ENCODE measurements around the gene HDDC3.
"Not testable (repeated sequence)": the region's sequence is repeated elsewhere in the genome, so short reads cannot be mapped to it uniquely, and the experiment has no call there.

The HDDC3 gene

DNA sequence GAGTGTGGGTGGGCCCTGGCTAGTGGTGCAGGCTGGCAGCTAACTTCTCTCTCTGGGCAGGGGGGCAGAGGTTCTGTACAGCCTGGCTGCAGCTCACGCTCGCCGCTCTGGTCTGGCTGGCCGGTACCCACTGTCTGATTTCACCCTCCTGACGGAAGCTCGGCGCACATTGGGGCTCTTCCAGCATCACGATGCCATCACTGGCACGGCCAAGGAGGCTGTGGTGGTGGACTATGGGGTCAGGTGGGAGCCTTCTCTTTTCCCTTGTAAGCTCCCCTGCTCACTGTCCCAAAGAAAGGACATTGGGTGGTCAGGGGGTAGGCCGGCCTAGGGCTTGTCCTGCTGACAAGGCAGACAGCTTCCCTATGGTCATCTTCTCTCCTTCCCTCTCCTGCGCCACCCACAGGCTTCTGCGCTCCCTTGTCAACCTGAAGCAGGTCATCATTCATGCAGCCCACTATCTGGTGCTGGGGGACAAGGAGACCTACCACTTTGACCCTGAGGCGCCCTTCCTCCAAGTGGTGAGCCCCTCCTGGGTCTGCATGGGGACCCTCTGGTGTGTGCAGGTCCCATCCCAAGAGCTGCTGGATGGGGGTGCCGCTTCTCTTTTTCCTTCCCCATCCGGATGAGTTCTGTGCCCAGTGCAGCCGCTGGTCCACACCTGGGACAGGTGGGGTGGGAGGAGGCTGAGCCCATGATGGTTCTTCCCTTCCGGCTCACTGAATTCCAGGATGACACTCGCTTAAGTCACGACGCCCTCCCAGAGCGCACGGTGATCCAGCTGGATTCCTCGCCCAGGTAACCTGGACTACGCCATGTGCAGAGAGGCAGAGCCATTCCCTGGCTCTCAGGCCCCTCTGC lies 21.7 kb downstream of the HDDC3 start:
- no peak for DNase-seq (ENCODE audit: low read depth in 2 of 3, low spot score in 2 of 3)

DNA sequence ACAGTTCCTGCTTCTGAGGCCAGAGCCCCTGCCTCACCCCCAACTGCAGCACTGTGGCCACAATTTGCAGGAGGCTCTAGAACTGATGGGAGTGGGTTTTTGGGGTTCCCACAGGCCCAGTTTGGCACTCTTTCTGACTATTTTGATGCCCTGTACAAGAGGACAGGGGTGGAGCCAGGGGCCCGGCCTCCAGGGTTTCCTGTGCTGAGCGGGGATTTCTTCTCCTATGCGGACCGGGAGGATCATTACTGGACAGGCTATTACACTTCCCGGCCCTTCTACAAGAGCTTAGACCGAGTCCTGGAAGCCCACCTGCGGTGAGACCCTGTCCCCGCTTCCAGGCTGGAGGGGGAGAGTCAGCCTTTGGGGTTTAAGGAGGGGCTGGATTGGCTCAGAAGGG lies 22.4 kb downstream of the HDDC3 start:
- no peak for DNase-seq (ENCODE audit: low read depth in 2 of 3, low spot score in 2 of 3)

DNA sequence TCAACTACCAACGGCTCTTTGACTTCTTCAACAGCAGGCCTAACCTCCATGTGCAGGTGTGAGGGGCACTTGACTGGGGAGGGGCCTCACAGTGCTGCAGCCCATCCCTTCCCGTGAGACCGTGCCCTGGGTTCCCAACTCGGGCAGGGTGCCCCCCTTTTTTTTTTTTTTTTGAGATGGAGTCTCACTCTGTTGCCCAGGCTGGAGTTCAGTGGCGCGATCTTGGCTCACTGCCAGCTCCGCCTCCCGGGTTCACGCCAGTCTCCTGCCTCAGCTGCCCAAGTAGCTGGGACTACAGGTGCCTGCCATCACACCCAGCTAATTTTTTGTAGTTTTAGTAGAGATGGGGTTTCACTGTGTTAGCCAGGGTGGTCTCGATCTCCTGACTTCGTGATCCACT lies 22.9 kb downstream of the HDDC3 start:
- not testable (repeated sequence) for DNase-seq (ENCODE audit: low read depth in 2 of 3, low spot score in 2 of 3)

DNA sequence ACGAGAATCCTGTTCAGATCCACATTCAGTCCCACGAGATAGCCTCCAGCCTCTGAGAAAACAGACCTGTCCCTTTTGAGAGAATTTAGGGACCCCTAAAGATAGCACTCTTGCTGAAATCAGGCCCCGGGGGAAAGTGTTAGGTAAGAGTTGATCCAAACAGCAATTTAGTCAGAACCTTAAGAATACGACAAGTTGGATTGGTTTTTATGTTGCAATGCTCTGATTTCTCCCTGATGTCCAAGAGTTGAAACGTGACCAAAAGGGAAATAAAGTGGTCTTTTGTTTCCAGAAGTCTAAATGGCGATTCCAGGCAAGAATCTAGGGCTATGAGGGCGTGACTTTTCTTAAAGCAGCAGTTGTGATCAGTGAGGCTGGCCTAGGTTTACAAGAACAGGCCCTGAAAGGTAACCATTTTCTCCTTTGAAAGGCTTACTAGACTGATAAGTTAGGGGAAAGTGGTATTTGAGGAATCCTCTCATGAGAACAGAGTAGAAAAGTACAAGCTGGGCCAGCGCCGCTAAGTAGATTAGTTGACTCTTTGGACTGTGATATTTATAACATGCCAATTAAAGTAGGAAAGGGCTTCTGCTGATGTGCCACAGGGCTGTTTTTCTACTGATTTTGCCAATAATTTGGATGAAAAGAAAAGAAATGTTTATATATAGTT lies 24.4 kb downstream of the HDDC3 start:
- DNase-seq (ENCODE audit: low read depth in 2 of 3, low spot score in 2 of 3), result no peak

DNA sequence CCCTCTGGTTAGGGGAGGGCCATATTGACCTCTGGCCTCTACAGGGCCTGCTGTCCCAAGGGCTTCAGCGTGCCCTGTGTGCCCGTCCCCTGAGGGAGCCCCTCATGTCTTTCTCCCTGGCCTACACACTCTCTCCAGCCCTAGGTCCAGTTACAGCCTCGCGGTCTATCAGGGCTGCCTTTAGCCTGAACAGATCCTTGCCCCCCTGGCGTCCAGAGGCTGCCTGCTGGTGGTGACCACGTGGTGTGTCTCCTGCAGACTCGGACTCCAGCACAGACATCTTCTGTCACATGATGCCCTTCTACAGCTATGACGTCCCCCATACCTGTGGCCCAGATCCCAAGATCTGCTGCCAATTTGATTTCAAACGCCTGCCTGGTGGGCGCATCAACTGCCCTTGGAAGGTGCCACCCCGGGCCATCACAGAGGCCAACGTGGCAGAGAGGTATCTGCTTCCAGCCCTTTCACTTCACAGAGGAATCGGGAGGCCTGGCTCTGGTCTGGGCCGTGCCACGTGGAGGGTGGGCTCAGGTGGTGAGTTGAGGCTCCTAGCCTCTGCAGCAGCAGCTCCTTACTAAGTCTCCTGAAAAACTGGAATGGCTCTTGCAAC lies 25.2 kb downstream of the HDDC3 start:
- no peak for DNase-seq (ENCODE audit: low read depth in 2 of 3, low spot score in 2 of 3)

DNA sequence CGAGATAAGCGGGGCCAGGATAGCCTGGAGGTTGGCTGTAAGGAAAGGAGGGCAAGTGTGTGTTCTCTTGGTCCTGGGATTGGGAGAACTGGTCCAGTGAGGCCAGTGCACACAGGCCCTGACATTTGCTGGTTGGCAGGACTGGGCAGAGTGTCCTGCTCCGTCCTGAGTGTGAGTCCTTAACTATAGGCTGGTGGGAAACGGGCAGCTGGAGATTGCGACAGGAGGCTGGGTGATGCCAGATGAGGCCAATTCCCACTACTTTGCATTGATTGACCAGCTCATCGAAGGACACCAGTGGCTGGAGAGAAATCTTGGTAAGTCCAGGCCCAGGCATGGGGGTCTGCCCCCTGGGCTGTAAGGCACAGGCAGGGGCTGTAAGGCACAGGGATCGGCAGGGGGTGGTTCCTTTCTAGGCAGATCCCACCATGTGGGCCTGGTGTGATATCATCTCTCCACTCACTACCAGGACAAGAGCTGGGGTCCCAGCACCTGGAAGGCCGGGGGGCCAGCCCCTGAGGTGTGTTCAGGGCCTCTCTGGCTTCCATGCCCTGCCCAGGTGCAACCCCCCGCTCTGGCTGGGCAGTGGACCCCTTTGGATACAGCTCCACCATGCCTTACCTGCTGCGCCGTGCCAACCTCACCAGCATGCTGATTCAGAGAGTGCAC lies 26.0 kb downstream of the HDDC3 start:
- no peak for DNase-seq (ENCODE audit: low read depth in 2 of 3, low spot score in 2 of 3)

DNA sequence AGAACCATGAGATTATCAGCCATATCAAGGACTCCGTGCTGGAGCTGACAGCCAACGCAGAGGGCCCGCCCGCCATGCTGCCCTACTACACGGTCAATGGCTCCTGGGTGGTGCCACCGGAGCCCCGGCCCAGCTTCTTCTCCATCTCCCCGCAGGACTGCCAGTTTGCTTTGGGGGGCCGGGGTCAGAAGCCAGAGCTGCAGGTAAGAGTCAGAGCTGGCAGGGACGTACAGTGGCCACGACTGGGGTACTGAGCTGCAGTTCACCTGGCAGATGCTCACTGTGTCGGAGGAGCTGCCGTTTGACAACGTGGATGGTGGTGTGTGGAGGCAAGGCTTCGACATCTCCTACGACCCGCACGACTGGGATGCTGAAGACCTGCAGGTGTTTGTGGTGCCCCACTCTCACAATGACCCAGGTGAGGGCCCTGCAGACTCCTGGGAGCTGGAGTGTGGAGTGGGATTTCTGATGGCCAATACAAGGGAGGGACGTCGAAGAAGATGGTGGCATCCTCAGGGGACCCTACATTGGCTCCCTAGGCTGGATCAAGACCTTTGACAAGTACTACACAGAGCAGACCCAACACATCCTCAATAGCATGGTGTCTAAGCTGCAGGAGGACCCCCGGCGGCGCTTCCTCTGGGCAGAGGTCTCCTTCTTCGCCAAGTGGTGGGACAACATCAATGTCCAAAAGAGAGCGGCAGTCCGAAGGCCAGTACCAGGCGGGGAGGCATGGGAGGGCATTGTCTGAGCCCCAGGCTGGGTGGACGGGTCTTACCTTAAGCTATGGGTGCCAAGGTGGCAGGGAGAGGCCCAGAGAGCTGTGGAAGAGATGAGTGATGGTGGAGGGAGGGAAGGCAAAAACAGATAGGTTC lies 26.8 kb downstream of the HDDC3 start:
- DNase-seq (ENCODE audit: low read depth in 2 of 3, low spot score in 2 of 3), result no peak

DNA sequence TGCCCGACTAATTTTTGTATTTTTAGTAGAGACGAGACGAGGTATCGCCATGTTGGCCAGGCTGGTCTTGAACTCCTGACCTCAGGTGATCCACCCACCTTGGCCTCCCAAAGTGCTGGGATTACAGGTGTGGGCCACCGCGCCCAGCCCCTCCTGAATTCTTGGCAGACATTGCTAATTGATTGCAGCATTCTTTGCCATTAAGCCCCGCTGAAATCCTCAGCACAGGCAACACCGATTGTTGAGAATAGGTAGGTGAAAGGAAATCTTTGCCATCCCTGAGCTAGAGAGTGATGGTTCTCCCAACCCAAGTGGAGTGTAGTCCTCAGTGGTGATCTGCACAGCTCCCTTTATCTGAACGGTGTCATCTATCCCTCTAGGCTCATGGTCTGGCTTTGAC lies 27.6 kb downstream of the HDDC3 start:
- no peak for DNase-seq (ENCODE audit: low read depth in 2 of 3, low spot score in 2 of 3)

DNA sequence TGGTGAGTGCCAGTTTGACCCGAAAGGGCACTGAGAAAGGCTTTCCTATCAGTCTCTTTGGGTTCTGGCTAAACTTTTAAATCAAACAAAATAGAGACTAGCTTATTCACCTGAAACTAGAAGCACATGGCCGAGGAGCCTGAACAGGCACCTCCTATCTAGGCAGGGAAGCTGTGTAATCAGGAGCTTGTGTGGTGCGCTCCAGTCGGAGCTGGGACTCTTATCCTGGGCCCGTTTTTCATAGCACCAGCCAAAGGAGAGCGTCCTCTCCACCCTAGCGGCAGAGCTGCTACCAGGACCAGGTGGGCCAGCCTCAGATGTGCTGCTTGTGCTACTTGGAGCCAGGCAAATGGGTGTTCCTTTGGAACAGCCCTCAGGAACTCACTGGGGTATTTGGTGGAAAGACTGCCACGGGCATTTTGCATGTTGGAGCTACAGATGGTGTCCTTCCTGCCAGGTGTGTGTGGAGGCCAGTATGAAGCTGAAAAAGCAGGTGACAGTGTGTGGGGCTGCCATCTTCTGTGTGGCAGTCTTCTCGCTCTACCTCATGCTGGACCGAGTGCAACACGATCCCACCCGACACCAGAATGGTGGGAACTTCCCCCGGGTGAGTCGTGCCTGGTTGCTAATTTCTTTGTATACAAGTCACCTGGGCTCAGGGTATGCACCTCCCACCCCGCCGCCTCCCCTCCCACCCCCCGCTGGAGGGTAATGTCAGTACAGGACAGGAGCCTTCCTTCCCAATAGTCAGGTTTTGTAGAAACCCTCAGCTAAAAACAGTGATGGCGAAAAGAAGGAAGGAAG lies 28.4 kb downstream of the HDDC3 start:
- DNase-seq (ENCODE audit: low read depth in 2 of 3, low spot score in 2 of 3), result no peak

DNA sequence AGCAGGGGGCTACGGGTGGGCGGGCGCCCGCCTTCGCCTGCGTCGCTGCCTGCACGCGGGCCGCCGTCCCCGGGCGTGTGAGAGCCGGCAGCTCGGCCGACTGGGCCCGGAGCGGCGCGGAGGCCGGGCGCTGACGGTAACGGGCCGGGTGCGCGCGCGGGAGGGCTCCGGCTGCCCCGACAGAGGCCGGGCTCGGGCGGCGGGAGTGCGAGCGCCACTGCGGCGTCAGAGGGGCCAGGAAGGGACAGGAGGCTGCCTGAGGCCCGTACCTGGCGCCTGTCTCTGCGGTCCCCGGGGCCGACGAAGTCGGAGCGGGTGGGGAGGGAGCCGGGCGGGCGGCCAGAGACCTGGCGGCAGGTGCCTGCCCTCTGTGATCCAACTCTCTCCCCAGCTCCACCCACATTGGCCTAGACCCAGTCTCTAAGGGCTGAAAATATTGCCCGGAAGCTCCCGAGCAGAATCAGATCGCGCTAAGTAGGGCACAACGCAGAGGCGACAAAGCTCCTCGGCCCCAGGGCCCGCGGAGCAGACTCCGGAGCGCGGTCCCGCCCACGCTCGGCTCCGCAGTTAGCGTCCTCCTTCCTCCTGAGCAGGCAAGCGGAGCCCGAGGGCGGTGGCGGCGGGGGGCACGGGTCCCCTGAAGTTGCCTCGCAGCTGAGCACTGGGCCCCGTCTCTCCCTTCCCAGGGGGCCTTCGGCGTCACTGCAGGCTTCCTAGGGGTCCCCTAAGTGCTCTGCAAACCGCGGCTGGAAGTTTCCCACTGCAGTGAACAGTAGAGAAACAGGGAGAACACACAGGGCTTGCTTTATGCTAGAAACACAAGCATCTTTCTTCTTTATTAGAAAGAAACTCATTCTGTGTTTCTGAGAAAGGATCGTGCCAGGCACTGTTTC lies 29.3 kb downstream of the HDDC3 start, which contains the start of gene MAN2A2:
Gene MAN2A2, plus strand, starts transcription at position 463 of the 893 bp plus-strand sequence. CDS start 906 bp downstream, outside the sequence.
- DNase-seq (ENCODE audit: low read depth in 2 of 3, low spot score in 2 of 3), result peak; percentile 60 to 71 (median 62)

DNA sequence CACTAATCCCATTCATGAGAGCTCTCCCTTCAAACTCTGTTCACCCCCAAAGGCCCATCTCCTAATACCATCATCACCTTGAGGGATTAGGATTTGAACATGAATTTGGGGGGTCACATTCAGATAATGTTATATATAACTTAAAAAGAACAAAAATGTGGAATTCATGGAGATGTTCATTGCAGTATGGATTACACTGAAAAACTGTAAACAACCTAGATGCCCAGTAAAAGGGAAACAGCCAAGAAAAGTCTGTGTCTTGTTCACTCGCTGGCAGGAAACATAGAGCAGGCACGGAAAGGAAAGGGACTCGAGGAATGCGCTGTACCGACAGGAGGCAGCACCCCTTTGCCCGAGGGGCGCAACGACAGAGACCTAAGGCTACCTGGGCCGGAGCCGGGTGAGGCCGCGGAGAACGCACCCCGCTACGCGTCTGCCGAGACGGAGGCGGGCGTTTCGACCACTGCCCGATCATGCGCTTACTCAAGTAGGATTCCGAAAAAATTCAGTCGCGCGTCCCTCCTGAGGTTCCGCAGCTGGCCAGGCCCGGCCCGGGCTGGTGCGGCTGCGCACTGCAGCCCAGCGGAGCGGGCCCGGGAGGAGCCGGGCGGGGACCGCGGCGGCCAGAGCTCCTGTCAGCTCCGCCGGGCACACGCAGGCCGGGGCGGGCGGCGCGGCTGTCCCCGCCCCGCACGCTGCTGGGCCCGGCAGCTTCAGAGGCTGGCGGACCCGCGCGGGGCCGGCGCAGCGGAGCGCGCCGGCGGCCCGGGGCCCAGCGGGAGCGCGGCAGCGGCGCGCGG lies 30.1 kb downstream of the HDDC3 start:
- peak; percentile 52 to 63 (median 61) for DNase-seq (ENCODE audit: low read depth in 2 of 3, low spot score in 2 of 3)

DNA sequence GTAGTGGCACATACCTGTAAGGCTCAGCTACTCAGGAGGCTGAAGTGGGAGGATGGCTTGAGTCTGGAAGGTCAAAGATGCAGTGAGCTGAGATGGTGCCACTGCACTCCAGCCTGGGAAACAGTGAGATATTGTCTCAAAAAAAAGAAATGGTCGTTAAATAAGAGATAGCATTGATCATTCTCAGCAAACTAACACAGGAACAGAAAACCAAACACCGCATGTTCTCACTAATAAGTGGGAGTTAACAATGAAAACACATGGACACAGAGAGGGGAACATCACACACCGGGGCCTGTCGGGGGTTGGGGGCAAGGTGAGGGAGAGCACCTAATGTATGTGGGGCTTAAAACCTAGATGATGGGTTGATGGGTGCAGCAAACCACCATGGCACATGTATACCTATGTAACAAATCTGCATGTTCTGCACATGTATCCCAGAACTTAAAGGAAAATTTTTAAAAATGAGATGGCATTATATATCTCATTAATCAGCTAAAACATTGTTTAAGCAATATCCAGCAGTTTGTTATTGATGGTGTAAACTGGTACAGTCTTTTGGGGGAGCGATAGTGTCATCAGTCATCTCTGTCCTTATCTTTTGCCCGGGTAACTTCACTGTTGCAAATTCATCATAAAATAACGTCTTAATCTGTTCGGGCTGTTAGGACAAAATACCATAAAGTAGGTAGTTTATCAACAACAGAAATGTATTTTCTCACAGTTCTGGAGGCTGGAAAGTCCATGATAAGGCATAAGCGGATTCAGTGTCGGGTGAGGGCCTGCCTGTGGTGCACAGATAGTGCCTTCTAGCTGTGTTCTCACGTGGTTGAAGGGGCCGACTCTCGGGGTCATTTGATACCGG lies 30.9 kb downstream of the HDDC3 start:
- no peak for DNase-seq (ENCODE audit: low read depth in 2 of 3, low spot score in 2 of 3)

DNA sequence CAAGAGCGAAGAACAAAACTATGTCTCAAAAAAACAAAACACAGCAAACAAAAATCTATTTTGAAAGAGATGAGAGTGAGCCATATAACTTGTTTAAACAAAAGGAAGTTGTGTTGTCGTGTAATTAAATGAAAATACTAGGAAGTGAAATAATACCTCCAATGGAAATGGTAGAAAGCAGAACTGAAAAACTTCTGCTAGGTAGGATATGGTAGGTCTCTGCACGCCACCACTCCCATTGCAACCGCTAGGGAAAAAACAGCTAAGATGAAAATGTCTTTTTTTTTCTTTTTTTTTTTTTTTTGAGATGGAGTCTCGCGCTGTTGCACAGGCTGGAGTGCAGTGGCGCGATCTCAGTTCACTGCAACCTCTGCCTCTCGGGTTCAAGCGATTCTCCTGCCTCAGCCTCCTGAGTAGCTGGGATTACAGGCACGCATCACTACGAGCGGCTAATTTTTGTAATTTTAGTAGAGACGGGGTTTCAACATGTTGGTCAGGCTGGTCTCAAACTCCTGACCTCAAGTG lies 35.2 kb downstream of the HDDC3 start:
- DNase-seq (ENCODE audit: low read depth in 2 of 3, low spot score in 2 of 3), result not testable (repeated sequence)

DNA sequence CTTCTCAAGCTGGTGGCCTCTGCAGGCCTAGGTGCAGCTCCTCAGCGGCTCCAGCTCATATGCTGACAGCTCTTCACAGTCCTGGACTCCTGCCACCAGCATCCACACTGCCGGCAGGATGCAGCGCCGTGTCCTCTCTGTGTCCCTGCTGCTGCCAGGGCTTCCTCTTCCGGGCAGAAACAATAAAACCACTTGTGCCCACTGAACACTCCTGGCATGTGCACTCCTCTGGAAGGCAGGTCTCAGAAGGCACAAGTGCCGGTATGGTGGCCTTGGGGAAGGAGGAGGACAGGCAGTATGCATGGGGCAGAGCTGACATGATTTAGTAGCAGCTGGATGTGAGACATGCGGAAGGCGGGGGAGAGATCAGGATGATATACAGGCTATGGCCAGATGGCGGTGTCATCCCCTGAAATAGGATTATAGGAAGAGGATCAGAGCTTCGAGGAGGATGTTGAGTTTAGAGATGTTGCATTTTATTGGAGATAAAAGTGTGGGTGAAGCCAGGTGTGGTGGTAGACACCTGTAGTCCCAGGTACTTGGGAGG lies 36.7 kb downstream of the HDDC3 start:
- no peak for DNase-seq (ENCODE audit: low read depth in 2 of 3, low spot score in 2 of 3)

DNA sequence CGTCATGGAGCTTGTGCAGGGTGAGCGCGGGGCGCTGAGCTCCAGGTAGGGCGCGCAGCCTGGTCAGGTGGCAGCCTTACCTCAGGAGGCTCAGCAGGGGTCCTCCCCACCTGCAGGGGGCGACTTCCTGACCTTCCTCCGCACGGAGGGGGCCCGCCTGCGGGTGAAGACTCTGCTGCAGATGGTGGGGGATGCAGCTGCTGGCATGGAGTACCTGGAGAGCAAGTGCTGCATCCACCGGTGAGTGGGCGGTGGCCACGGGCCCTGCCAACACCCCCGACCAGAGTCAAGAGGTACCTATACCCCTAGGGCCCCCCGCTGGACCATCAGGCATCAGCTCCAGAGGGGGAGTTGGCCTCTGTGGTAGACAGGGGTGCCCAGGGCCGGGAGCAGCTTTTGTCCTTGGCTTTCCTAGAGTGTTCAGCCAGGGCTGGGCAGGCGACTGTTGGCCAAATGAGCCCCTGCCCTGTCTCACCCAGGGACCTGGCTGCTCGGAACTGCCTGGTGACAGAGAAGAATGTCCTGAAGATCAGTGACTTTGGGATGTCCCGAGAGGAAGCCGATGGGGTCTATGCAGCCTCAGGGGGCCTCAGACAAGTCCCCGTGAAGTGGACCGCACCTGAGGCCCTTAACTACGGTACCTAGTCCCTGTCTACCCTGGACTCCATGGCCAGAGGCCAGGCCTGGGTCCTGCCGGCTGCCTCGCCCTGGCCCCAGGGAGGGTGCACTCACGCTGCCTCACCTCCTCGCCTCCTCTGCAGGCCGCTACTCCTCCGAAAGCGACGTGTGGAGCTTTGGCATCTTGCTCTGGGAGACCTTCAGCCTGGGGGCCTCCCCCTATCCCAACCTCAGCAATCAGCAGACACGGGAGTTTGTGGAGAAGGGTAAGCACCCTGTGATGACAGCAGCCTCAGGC lies 38.9 kb downstream of the HDDC3 start:
- DNase-seq (ENCODE audit: low read depth in 2 of 3, low spot score in 2 of 3), result no peak

Measured in activated CD8-positive, alpha-beta memory T cell treated with anti-CD3 and anti-CD28 coated beads for 48 hours (primary cell).